Activated CD4-positive, CD25-positive, alpha-beta regulatory T cell treated with anti-CD3 and anti-CD28 coated beads, Interleukin-2, amount 50 U/mL, for 24 hours (primary cell): ENCODE results near the gene EEF1A2.

Source experiments
- ATAC-seq, 2 donors: fragments of 150-1000 bp; cut with Tn5 transposase; one replicate each; pipeline ENCODE4 v1.10.0; 2021; ENCODE audit warnings: mild to moderate bottlenecking in 1 of 2, moderate library complexity in 1 of 2

Gene EEF1A2

DNA sequence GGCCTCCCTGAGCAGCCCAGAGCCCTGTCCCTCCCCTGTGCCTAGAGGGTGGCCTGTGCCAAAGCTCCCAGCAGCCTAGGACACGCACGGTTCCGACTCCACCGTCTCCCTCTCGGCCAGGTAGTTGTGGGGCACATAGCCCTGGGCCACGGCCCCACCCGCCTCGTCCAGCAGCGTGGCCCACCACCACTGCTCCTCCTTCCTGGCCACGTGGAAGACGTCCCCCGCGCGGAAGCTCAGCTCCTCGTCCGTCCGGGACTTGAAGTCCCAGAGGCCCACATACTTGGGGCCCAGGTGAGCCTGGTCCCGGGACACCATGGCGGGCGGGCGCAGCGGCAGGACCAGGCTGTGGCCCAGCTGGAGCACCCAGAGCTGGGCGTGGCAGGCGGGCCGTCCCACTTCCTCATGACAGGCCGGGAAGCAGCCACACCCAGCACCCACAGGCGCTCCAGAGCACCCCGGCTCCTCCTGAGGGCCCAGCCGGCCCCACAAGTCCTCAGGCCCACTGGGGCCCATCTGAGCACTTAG lies 38.2 kb upstream of the EEF1A2 start, which contains the start of gene PTK6:
Gene PTK6, minus strand, starts transcription at position 380 of the 528 bp plus-strand sequence. Its CDS starts 62 bp downstream, at position 318.
- ATAC-seq: peak in 1 of 2 donors; percentile 2

DNA sequence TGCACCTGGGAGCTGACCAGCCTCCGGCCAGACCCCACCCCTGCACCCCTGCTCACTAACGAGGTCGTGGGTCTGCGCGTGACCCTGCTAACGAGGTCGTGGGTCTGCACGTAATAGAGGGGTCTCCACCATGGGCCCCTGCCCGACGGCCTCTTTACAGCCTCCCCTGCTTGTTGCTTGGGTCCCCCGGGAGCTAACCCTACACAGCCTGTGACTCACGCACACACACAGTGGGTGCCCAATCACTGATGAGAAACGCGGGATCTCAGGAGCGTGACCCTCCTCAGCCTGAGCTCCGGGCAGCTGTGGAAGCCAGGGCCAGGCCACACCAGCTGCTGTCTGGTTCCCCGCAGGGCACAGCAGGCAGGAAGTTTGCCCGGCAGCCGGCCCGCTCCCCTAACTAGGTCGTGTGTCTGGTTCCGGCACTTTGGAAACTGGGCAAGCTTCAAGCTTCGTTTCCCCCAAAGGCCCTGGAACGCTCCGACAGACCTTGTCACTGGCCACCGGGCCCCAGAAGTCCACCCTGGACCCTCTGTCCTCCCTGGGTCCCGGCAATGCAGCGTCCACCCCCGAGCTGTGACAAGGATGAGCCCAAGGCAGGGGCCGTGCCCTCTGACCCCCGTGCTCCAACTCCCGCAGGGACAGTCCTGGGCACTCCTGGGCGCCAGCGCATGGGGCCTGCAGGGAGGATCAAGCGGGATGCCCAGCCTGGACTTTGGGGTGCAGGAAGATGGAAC lies 37.5 kb upstream of the EEF1A2 start:
- no peak for ATAC-seq

DNA sequence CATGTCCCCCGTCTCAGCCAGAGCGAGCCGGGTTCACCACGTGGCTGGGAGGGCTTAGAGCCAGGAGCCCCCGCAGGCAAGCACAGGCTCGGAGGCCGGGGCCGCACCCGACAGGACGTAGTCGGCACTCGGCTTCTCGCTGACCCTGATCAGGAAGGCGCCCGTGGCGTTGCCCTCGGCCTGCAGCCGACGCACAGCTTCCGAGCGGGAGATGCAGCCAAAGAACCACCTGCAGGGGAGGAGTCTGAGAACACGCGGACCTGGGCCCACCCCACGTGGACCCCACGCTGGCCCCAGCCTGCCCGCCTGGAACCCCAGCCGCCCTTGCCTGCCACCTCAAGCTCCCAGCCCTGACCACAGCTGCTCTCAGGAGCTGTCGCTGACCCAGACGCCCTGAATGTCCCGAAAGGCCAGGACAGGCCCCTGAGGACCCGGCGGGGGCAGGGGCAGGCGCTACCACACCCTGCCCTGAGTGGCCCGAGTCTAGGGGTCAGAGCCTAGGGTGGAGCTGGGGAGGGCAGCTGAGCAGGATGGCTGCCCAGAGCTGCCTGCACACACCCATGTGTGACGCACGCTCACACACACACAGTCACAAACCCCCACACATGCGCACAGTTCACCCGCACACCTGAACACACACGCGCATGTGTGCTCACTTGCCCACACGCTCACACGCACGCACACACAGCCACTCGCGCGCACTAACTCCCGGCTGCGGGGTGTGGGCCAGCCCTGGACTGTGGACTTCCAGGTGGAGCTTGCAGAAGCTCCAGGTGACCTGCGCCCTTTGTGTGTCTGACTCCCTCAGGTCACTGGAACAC lies 36.2 kb upstream of the EEF1A2 start:
- ATAC-seq: no peak

DNA sequence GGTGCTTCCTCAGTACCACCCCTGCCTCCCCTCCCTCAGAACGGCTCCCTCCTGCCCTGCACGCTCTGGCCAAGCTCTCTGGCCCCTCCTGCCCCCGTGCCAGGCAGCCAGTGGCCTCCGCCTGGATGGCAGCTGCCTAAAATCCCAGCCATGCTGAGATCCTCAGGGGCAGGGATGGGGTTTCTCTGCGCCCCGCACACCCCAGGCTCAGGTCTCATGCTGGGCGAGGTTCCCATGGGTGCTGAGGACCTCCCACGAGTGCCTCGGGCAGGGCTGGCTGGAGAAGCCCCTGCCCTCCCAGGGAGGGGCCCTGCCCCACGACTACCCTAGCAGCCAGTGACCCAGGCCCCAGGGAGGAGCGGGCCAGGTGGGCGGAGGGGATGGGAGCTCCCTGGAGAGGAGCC lies 35.5 kb upstream of the EEF1A2 start:
- no peak for ATAC-seq

DNA sequence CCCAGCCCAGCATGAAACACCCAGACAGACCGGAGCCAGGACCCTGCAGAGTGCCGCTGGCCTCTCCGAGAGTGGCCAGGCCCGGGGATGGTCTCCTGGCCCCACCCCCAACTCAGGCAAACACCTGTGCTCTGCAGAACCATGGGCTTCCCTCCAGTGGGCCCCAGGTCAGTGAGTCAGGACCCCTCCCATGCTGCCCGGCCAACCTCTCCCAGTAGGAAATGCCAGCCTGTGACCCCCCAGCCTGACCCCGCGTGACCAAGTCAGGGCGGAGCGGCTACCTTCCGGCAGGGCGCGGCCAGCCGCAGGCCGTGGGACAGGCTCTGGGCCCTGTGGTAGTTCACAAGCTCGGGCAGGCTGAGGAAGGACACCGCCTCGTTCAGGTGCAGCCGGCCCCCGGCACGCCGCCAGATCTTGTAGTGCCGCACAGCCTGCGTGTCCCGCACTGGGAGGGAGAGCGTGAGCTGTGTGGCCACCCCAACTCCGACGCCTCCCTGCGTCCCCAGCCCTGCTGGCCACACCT lies 35.0 kb upstream of the EEF1A2 start:
- no peak for ATAC-seq

DNA sequence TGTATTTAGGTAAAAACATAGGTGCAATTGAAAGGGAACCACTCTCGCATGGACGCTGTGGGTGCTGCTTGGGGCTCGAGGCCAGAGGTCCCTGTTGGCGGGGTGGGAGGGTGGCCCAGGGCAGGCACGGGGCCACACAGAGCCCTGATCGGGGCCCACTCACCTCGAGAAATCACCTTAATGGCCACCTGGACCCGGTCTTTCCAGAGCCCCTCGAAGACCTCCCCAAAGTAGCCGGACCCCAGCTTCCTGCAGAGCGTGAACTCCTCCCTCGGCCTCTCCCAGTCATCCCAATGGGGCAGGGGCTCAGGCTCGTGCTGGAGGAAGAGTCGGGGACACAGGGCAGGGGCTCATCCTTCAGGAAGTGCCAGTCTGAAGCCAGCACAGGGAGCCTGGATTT lies 34.5 kb upstream of the EEF1A2 start:
- ATAC-seq: no peak

DNA sequence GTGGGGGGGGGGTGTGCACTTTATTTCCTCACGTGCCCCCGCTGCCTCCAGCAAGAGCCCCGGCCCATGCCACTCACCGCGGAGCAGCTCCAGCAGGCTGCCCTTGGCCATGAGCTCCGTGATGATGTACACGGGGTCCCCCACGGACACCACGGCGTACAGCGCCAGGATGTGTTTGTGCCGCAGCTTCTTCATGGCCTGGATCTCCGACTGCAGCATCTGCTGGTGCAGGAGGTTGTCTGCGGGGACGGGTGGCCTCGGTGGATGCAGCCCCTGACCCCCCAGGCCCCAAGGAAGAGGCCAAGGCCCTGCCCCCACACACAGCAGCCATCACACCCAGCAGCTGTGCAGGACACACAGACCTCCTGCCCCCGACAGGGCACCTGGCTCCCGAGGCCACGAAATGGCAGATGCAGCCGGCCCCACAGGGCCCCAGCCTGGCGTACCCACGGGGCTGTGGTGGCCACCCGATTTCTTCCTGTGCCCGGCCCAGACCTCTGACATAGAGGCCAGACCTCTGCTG lies 33.6 kb upstream of the EEF1A2 start:
- ATAC-seq: no peak

DNA sequence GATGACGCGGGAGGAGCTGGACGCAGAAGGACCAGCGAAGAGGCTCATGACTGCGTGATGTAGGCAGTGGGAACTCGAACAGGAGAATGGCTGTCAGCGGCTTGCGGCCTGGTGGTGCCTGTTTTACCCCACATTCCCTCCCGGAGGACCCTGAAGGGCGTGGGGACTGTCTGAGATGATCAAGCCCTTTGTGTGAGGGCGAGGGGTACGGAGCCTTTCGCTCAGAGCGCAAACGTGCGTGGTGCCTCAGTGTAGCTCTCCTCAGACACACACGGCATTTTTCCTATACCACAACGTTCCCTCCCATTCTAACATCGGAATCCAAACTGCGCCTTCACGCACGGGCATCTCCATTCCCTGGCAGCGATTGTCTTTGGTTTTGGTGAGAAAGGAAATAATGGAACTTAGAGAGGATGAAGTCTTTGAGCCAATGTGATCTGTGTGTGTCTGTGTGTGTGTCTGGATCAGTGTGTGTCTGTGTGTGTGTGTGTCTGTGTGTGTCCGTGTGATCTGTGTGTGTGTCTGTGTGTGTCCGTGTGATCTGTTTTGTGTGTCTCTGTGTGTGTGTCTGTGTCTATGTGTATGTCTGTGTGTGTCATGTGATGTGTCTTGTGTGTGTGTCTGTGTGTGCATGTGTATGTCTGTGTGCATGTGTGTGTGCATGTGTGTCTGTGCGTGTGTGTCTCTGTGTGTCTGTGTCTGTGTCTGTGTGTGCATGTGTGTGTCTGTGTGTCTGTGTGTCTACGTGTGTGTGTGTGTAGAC lies 33.0 kb upstream of the EEF1A2 start:
- no peak for ATAC-seq

DNA sequence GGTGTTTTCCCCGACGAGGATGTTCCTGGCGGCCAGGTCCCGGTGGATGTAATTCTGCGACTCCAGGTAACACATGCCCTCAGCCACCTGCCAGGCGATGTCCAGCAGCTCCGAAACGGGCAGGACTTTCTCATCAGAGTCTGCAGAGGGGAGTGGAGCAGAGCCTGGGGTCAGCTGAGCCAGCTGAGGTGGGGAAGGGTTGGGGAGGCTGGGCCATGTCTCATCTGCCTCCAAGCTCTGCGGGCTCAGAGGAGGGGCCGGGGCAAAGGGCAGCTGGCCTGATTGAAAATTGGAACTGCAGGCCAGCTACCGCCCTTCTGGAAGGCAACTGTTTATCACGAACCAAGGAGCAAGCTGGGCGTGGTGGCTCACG lies 31.9 kb upstream of the EEF1A2 start:
- ATAC-seq: no peak

DNA sequence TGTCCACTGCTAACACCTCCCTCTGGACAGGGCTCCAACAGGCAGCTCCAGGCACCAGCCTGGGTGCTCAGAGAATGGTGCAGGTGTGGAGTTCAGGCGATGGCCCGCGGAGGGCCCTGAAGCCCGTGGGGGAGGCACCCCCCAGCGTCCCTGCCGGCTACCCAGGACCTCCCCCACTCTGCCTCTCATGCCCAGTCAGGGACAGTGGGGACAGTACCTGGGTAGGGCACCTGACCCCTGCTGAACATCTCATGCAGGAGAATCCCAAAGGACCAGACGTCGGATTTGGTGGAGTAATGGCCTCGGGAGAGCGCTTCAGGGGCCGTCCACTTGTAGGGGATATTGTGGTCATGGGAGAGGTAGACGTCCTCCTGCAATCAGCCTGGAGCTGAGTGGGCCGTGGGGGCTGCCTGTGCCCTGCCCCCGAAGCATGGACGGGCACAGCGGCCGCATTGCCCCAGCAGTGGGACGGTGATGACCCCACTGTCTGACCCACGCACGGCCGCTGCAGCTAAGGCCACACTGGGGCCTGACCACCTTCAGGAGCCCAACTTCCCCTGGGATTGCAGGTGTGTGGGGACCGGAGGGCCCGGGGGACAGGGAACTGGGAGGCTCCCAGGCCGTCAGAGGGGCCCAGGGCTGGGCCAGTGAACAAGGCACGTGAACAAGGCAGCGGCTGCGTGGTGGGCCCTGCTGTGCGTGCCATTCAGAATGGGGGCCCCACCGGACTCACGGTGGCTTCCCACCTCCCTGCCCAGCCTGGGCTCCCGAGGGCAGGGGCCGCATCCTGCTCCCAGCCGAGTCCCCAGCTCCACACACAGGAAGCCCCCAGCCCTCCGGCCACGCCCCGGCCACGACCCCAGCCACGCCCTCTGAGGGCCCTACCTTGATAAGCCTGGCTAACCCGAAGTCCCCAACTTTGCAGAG lies 31.2 kb upstream of the EEF1A2 start:
- no peak for ATAC-seq

DNA sequence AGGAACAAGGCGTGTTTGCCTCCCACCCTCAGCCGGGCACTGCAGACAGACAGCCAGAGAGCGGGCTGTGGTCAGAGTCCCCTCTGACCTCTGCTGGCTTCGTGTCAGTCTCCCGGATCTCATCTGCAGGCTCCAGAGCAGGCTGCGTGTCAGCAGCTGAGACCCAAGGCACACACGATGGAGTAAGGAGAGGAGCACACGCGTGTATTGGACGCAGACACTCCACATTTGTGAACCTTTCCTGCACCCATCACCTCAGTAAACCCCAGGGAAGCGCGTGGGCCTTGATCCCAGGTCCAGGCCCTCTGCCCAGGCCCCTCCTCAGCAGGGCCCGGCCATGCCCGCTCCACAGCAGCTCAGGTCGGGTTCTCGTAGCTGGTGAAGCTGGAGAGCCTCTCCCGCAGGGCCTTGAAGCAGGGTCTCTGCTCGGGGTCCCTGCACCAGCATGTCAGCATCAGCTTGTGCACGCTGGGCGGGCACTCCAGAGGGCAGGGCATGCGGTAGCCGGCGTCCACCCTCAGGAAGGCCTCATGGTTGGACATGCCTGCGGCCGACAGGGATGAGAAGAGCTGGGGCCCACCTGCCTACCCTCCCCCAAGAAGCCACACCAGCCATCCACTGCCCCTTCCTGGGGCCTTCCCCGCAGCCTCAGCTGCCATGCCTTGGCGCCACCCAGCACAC lies 30.4 kb upstream of the EEF1A2 start:
- no peak for ATAC-seq

DNA sequence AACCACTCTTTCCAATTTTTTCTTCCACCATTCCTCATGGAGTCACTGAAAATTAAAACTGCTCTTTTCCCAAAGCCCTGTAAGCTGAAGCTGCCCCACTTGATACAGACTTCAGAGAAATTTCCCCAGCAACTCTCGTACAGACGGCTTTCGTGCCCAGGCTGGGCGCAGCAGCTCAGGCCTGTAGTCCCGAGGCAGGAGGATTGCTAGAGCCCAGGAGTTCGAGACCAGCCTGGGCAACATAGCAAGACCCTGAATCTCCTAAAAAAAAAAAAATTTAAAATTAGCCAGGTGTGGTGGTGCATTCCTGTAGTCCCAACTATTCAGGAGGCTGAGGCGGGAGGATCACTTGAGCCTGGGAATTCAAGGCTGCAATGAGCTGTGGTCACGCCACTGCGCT lies 28.3 kb upstream of the EEF1A2 start:
- no peak for ATAC-seq

DNA sequence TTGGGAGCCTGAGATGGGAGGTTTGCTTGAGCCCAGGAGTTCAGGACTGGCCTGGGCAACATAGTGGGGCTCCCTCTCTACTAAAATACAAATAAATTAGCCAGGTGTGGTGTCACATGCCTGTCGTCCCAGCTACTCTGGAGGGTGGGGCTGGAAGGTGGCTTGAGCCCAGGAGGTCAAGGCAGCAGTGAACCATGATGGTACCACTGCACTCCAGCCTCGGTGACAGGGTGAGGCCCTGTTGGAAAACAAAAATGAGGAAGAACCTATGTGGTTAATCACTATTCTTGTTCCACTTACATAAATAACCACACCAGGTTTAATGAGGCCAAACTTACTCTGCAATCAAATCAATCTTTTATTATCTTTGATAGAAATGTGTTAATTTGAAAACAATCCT lies 27.1 kb upstream of the EEF1A2 start:
- no peak for ATAC-seq

DNA sequence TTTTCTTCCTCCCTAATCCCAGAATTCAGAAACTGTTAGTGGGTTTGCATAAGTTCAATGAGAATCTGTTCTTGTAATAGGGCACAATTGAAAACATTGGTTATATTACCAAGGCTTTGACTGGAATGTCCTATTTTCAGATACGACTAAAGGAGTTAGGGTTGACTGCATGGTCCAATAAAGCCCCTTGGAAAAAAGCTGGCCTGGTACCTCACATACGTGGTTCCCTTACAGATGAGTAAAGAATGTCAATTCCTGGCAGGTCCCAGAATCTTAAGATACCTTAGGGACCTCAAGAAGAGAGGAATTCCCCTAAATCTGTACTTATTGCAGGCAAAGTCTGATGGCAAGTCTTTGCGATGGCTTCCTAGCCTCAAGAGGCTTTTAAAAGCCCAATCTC lies 26.3 kb upstream of the EEF1A2 start:
- ATAC-seq: no peak

DNA sequence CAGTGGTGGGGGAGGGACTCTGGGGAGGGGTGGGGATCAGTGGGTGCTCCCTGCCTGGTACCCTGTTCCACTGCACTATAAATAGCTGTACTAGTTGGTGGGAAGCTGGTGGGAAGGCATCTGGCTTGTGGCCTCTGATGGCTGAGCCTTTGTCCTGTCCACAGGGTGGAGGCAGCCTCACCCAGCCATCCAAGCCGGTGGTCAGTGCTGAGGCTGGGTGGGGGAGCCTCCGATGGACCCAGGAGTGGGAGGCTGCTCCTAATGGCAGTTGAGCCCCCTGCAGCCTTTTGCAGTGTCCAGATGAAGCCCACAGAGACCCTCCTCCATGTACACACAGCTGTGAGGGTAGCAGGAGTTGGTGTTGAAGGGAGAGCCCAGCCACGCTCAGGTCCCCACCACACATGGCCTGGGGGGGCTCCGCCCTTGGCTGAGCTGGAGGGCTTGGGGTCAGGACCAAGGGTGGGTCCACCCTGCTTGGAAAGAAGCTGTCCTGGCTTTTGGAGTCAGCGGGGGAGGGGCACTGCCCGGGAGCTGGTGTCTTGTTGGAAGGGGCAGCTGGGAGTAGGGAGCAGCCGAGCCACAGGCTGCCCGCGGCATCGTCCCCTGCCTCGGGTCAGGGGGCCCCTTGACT lies 24.2 kb upstream of the EEF1A2 start:
- ATAC-seq: no peak

DNA sequence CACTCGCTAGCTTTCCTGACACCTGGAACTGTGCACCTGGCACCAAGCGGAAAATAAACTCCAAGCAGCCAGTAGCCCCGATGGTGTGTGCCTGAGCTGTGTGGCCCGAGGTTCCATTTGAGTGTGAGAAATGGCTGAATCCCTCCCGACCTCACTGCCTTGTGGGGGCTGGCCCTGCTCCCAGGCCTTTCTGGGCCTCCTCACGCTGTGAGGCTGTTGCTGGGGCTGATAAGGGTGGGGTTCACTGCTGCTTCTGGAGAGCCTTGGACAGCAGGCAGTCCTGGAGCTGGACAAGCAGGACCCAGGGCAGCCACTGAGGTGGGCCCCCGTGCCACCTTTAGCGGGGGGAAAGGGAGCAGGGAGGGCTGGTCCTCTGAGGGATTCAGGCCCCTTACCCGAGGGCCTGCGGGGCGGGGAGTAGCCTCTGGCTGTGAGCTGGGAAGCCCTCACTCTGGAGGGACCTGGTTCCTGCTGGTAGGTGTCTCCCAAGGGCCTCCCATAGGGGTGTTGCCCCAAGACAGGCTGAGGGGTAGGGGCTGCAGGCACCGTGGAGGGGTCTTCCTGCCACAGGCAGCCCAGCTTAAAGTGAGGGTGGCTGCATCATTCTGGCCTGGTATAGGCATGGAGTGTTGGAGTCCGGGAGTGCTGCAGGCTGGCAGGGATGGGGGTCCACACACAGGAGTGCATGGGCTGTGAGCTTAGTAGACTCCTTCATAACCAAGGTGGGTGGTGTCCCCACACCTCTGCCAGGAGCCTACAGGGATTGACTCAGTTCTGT lies 23.4 kb upstream of the EEF1A2 start:
- ATAC-seq: no peak

DNA sequence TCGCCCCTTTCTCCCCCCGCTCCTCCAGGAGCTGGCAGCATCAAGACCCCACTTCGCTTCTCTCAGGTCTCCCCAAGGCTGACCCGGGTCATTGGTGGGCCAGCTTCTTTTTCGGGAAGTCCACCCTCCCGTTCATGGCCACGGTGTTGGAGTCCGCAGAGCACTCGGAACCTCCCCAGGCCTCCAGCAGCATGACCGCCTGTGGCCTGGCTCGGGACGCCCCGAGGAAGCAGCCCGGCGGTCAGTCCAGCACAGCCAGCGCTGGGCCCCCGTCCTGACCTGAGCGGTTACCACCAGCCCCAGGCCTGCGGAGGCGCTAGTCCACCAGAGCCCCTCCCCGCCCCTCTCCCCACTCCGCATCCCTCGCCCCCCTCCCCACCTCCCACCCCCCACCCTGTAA lies 22.7 kb upstream of the EEF1A2 start:
- ATAC-seq: no peak

DNA sequence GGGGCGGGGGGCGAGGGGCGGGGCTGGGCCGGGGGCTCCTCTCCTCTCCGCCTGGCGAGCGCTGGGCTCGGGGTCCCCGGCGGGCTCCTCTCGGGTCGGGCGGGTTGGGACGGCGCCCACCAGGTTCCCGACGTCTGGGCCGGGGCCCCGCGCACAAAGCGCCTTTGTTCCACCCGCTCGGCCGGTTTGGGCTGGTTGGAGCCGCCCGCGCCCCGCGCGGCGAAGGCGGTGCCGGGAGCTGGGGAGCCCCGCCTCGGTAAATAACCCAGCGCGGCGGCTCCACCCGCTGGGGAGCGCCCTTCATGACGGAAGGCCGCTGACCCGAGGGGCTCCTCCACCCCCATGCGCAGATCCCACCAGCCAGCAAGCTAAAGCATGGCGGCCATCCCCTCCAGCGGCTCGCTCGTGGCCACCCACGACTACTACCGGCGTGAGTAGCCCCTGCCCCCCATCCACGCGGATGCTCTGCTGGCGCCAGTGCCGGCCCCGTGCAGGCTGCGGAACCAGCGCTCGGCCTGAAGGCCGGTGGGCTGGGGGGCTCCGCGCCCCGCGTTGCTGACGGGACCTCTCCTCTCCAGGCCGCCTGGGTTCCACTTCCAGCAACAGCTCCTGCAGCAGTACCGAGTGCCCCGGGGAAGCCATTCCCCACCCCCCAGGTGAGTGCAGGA lies 22.2 kb upstream of the EEF1A2 start:
- peak; percentile 67 to 69 for ATAC-seq

DNA sequence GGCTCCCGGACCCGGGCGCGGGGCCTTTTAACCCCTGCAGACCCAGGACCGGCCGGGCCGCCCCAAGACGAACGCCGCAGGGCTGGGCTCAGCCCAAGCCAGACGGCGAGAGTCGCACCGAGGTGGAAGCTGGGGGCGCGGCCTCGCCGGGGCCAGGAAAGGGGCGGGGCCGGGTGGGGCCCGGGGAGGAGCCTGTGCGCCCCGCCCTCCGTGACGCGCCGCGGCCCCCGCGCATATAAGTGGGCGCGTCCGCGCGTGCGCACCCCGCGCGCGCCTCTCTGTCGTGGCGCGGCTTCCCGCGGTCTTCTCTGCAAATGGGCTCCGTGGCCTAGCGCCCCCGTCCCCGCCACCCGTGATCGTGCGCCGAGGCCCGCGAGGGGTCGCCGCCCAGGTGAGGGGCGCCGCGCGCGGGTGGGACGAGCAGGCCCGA lies 21.6 kb upstream of the EEF1A2 start, which contains the start of gene PPDPF:
Gene PPDPF, plus strand, starts transcription at position 262 of the 430 bp plus-strand sequence. CDS start 544 bp downstream, outside the sequence.
- peak; percentile 77 to 82 for ATAC-seq
